Retina (tissue), 1 donor: Measurements from ENCODE around the gene ADAMTS8.

ENCODE experiments used
- DNase-seq: peaks from one replicate; pipeline ENCODE4 v3.0.0-alpha.2; 2016

Gene ADAMTS8

GRCh38 chr11:130462101-130462885, 33.9 kb upstream of the ADAMTS8 start:
- no peak for DNase-seq

DNA sequence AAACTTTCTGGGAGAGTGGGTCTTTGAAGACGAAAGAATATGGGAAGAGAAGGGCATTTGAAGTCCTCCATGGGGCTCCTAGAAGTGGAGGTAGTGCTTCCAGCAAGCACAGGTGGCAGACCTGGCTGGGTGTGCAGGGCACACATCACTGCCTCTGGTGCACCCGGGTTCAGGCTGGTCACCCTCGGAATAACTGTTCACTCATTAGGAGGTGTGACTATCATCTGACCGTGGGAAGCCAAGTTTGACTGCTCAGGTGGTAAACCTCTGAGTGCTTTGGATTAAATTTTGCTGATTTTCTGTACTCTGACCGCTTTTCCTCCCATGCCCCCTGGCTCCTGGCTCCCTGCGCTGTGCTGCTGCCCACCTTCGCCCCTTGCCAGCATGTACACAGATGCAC, 31.1 kb upstream of the ADAMTS8 start:
- DNase-seq, result no peak

- DNase-seq, result no peak
Observed at GRCh38 chr11:130458410-130458729, 30.0 kb upstream of the ADAMTS8 start.

DNA sequence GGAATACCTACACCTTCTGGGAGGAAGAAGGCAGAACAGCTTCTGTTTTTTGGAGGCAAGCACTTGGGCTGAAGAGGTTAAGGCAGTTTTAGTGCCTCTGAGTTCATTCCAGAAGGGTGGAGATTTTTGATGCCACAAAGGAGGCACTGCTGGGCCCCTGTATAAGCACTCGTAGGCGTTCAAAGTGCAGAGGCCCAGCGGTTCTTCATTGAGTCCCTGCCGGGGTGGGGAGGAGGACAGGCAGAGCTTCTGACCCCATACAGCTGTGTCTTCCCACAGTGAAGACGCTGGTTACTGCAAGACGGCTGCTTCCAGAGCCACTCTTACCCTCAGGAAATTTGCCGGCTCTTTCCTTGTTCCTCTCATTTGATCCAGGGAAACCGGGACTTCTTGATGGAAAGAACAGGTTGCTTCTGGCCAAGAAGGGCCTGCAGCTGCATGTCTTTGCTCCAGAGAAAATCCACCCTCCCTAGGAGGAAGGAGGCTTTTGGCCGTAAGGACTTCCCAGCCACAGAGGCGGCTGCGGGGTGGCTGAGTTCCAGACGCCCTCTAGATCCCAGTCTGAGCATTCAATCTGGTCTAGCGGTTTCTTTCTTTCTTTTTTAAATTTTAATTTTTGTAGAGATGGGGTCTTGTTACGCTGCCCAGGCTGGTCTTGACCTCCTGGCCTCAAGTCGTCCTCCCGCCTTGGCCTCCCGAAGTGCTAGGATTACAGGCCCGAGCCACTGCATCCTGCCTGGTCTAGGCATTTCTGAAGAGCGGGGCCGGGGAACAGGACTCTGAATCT, 29.4 kb upstream of the ADAMTS8 start:
- DNase-seq, result no peak

- no peak for DNase-seq
Observed at GRCh38 chr11:130456286-130456685, 27.9 kb upstream of the ADAMTS8 start.

GRCh38 chr11:130455483-130456127, 27.2 kb upstream of the ADAMTS8 start:
- no peak for DNase-seq

GRCh38 chr11:130454491-130455252, 26.3 kb upstream of the ADAMTS8 start:
- DNase-seq, result no peak

GRCh38 chr11:130452940-130453339, 24.5 kb upstream of the ADAMTS8 start:
- no peak for DNase-seq

- DNase-seq, result no peak
Observed at GRCh38 chr11:130452176-130452575, 23.8 kb upstream of the ADAMTS8 start.

GRCh38 chr11:130451231-130452019, 23.0 kb upstream of the ADAMTS8 start:
- peak; percentile 31 for DNase-seq

- DNase-seq, result peak; percentile 88
Observed at GRCh38 chr11:130449996-130450769, 21.8 kb upstream of the ADAMTS8 start.

DNA sequence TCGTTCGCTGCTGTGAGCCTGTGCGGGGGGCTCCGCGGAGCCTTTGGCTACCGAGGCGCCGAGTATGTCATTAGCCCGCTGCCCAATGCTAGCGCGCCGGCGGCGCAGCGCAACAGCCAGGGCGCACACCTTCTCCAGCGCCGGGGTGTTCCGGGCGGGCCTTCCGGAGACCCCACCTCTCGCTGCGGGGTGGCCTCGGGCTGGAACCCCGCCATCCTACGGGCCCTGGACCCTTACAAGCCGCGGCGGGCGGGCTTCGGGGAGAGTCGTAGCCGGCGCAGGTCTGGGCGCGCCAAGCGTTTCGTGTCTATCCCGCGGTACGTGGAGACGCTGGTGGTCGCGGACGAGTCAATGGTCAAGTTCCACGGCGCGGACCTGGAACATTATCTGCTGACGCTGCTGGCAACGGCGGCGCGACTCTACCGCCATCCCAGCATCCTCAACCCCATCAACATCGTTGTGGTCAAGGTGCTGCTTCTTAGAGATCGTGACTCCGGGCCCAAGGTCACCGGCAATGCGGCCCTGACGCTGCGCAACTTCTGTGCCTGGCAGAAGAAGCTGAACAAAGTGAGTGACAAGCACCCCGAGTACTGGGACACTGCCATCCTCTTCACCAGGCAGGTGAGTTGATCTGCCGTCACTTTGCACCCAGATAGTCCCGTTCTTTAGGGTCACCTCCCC, 21.0 kb upstream of the ADAMTS8 start:
- peak; percentile 77 for DNase-seq

DNA sequence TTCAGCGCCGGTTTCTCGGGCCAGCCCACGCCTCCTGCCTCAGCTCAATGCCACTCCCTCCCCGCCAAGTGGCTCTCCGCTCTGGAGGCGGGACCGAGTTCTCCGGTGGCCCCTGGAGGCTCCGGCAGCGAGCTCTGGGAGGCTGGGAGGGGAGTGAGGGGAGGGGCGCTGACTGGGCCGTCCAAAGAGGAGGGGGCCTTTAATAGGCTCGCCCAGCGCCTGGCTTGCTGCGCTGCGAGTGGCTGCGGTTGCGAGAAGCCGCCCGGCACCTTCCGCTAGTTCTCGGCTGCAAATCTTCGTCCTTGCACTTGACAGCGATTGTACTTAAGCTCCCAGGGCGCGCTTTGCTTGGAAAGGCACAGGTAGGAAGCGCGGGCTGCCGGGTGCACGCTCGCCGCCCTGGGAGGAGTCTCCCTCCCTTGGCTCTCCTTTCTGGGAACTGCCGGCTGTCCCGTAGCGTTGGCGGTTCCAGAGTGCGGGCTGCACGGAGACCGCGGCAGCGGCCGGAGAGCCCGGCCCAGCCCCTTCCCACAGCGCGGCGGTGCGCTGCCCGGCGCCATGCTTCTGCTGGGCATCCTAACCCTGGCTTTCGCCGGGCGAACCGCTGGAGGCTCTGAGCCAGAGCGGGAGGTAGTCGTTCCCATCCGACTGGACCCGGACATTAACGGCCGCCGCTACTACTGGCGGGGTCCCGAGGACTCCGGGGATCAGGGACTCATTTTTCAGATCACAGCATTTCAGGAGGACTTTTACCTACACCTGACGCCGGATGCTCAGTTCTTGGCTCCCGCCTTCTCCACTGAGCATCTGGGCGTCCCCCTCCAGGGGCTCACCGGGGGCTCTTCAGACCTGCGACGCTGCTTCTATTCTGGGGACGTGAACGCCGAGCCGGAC, 20.3 kb upstream of the ADAMTS8 start, which contains the start of gene ADAMTS15:
Gene ADAMTS15 (plus strand): TSS at position 230 of the 894 bp plus-strand sequence. CDS start 329 bp downstream, at position 559.
- peak; percentile 91 for DNase-seq

DNA sequence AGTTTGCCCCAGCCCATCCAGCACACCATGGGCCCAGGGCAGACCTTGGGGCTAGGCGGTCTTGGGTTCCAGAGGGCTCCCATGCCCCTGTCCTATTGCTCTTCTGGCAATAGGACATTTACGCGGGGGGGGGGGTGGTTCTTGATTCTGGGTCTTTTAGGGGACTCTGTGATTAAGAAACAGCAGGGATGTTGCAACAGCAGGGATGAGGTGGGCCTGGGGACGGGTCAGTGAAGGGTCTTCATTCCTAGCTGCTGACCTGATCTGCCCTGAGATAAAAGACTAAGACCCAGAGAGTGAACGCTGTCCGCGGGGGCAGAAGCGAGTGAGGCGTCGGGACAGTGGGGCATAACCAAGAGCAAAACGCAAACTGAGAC, 19.6 kb upstream of the ADAMTS8 start:
- no peak for DNase-seq

GRCh38 chr11:130445788-130446187, 17.4 kb upstream of the ADAMTS8 start:
- no peak for DNase-seq

GRCh38 chr11:130442737-130443136, 14.3 kb upstream of the ADAMTS8 start:
- DNase-seq, result no peak

- no peak for DNase-seq
Observed at GRCh38 chr11:130441719-130442118, 13.3 kb upstream of the ADAMTS8 start.

- no peak for DNase-seq
Observed at GRCh38 chr11:130439876-130440275, 11.5 kb upstream of the ADAMTS8 start.

DNA sequence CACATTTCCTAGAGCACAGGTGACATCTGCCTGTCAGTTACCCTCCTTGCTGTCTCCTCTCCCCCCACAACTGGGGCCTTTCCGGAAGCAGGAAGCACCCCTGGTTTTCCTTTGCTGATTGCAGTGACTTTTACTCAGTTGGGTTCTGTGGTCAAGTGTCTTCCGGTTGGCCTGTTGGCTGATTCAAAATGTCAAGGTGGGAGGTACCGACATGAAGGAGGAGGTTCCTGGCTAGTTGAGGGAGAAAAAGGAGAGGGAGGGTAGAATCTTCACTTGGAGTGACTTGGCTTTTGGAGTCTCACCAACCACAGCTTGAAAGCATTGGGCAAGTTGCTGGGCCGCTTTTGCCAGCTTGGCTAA, 10.7 kb upstream of the ADAMTS8 start:
- no peak for DNase-seq
